ENCODE results near the gene TBC1D19.
A peak's percentile ranks its signal among the peaks of the same experiment; 100 is the strongest.
"Not testable (repeated sequence)": the region's sequence is repeated elsewhere in the genome, so short reads cannot be mapped to it uniquely, and the experiment has no call there.

The TBC1D19 gene

DNA sequence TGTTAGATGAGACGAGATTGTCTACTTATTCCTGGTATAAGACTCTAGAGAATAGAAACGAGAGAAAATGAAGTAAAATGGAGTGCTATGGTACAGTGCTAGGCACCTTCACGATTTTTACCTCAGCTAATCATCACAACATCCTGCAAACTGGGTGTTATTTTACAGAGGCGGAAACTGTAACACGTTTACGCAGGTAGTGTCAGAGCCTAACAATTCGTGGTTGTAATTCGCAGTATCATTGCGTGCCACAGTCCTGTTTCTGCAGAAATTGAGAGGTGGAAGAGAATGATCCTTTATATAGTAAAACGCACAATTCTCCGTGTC is 383 bp upstream of the TBC1D19 start:
- peaks cover 0 to 5% of the 10 kb centered on the region in 2 donors for H3K9me3 Mint-ChIP-seq

DNA sequence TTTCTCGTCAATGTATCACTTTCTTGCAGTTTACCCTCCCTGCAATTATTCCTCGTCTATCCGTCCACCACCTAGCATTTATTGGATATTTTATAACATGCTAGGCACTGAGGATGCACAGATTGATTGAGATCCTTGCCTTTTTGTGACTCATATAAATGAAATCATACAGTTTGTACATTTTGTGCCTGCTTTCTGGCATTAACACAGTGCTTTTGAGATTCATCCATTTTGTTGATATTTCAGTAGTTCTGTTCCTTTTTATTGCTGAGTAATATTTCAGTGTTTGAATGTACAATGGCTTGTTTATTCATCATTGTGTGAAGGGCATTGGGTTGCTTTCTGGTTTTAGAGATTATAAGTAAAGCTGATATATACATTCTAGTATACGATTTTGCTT is 841 bp downstream of the TBC1D19 start:
- DNase-seq (no peak), ATAC-seq (no peak)
- Mint-ChIP-seq H3K27me3 (no peaks in the 10 kb centered on the region), H3K27ac (peak overlapping the region; percentile 34 to 97), H3K4me1 (peaks cover 39% of the 10 kb centered on the region), H3K4me3 (peak overlapping the region; percentile 89 to 98), H3K9me3 (peaks cover 0 to 5% of the 10 kb centered on the region in 2 donors)

More for the DNA sequence above, 383 bp upstream of the TBC1D19 start:
- ATAC-seq (peak; percentile 93), DNase-seq (no peak)
- H3K4me1 Mint-ChIP-seq, result peaks cover 34% of the 10 kb centered on the region
- H3K27ac Mint-ChIP-seq, result peak overlapping the region; percentile 97 to 99
- no peaks in the 10 kb centered on the region for H3K27me3 Mint-ChIP-seq
- peak overlapping the region; percentile 89 to 98 for H3K4me3 Mint-ChIP-seq

GRCh38 chr4:26589705-26590104 is 5.8 kb downstream of the TBC1D19 start:
- H3K9me3 Mint-ChIP-seq, result no peaks in the 10 kb centered on the region
- no peak overlapping the region for H3K27ac Mint-ChIP-seq
- no peaks in the 10 kb centered on the region for H3K27me3 Mint-ChIP-seq
- H3K4me3 Mint-ChIP-seq, result no peak overlapping the region
- DNase-seq (no peak), ATAC-seq (no peak)
- H3K4me1 Mint-ChIP-seq, result peaks cover 21% of the 10 kb centered on the region

DNA sequence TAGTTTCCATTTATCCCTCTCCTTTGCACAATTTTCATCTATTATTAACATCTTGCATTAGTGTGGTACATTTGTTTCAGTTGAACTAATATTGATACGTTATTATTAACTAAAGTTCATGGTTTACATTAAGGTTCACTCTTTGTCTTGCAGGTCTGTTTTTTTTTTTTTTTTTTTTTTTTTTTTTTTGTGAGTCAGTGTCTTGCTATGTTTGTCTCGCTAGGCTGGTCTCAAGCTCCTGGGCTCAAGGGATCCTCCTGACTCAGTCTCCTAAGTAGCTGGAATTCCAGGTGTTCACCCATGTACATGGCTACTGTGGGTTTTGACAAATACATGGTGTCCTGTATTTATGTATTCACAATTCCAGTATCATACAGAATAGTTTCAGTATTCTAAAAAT is 6.8 kb downstream of the TBC1D19 start:
- ATAC-seq, result no peak
- H3K4me1 Mint-ChIP-seq, result peaks cover 20% of the 10 kb centered on the region
- H3K27ac Mint-ChIP-seq, result no peak overlapping the region
- H3K9me3 Mint-ChIP-seq, result no peaks in the 10 kb centered on the region
- no peaks in the 10 kb centered on the region for H3K27me3 Mint-ChIP-seq
- no peak overlapping the region for H3K4me3 Mint-ChIP-seq
- DNase-seq, result no peak

DNA sequence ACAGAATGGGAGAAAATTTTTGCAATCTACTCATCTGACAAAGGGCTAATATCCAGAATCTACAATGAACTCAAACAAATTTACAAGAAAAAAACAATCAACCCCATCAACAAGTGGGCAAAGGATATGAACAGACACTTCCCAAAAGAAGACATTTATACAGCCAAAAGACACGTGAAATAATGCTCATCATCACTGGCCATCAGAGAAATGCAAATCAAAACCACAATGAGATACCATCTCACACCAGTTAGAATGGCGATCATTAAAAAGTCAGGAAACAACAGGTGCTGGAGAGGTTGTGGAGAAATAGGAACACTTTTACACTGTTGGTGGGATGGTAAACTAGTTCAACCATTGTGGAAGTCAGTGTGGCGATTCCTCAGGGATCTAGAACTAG is 9.7 kb downstream of the TBC1D19 start:
- peak overlapping the region in 1 of 2 donors; percentile 12 for H3K27ac Mint-ChIP-seq

GRCh38 chr4:26594371-26594770 is 10.5 kb downstream of the TBC1D19 start:
- Mint-ChIP-seq H3K4me1 (peaks cover 15% of the 10 kb centered on the region), H3K9me3 (no peaks in the 10 kb centered on the region), H3K4me3 (no peak overlapping the region), H3K27ac (no peak overlapping the region), H3K27me3 (no peaks in the 10 kb centered on the region)
- DNase-seq, result no peak
- ATAC-seq, result no peak

More for the DNA sequence above, 9.7 kb downstream of the TBC1D19 start:
- DNase-seq, ATAC-seq, H3K27me3 Mint-ChIP-seq, H3K9me3 Mint-ChIP-seq, H3K4me3 Mint-ChIP-seq: not testable (repeated sequence)
- H3K4me1 Mint-ChIP-seq, result peaks cover 18% of the 10 kb centered on the region

GRCh38 chr4:26594778-26595177 is 10.9 kb downstream of the TBC1D19 start:
- Mint-ChIP-seq H3K4me3 (no peak overlapping the region), H3K4me1 (peaks cover 13% of the 10 kb centered on the region), H3K9me3 (no peaks in the 10 kb centered on the region), H3K27ac (no peak overlapping the region), H3K27me3 (no peaks in the 10 kb centered on the region)
- ATAC-seq (peak; percentile 83), DNase-seq (peak in 1 of 2 donors; percentile 21)

GRCh38 chr4:26596843-26597242 is 13.0 kb downstream of the TBC1D19 start:
- H3K27ac Mint-ChIP-seq, result no peak overlapping the region
- H3K27me3 Mint-ChIP-seq, result no peaks in the 10 kb centered on the region

DNA sequence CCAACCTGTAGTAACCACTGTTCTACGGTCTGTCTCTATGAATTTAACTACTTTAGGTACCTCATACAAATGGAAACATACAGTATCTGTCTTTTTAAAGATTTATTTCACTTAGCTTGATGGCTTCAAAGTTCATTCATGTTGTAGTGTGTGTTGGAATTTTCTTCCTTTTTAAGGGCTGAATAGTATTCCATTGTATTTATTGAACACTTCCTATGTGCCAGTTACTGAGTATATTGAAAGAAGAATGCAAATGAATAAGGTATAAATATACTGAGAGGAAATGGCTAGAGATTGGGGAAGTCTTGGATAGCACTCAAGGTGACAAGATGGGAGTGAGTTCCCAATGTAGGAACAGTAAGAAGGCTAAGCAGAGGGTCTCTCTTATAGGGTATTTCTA is 17.3 kb downstream of the TBC1D19 start:
- no peak for ATAC-seq
- no peak for DNase-seq

More at GRCh38 chr4:26596843-26597242, 13.0 kb downstream of the TBC1D19 start:
- DNase-seq (no peak), ATAC-seq (no peak)
- peaks cover 13% of the 10 kb centered on the region for H3K4me1 Mint-ChIP-seq
- peaks cover 0 to 5% of the 10 kb centered on the region in 2 donors for H3K9me3 Mint-ChIP-seq
- H3K4me3 Mint-ChIP-seq, result no peak overlapping the region

GRCh38 chr4:26607776-26608175 is 23.9 kb downstream of the TBC1D19 start:
- no peak for ATAC-seq
- peaks cover 12% of the 10 kb centered on the region for H3K4me1 Mint-ChIP-seq
- no peak for DNase-seq
- no peak overlapping the region for H3K27ac Mint-ChIP-seq
- H3K4me3 Mint-ChIP-seq, result no peak overlapping the region
- H3K27me3 Mint-ChIP-seq, result no peaks in the 10 kb centered on the region
- H3K9me3 Mint-ChIP-seq, result no peaks in the 10 kb centered on the region

More for the DNA sequence above, 17.3 kb downstream of the TBC1D19 start:
- Mint-ChIP-seq H3K4me1 (no peaks in the 10 kb centered on the region), H3K4me3 (no peak overlapping the region), H3K9me3 (peaks cover 0 to 5% of the 10 kb centered on the region in 2 donors), H3K27ac (no peak overlapping the region), H3K27me3 (no peaks in the 10 kb centered on the region)

GRCh38 chr4:26609391-26609790 is 25.5 kb downstream of the TBC1D19 start:
- no peak overlapping the region for H3K27ac Mint-ChIP-seq

DNA sequence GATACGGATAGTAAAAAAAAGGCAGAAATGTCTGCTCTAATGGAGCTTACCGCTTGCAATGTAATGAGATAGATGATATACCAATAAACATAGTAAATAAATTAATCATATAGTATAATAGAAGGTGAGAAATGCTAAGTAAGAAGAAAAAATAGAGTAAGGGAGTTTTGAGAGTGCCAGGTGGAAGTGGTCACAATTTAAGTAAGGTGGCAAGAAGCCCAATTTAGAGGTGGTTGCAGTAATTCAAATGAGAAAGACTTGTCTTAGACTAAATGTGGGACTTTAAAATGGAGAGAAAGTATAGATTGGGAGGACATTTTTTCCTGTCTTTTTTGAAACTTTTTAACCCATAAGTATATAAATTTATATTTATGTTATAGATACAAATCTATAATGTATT is 26.0 kb downstream of the TBC1D19 start:
- Mint-ChIP-seq H3K27ac (no peak overlapping the region), H3K4me3 (no peak overlapping the region), H3K27me3 (no peaks in the 10 kb centered on the region), H3K4me1 (peaks cover 18% of the 10 kb centered on the region), H3K9me3 (no peaks in the 10 kb centered on the region)
- ATAC-seq, result no peak
- no peak for DNase-seq

More at GRCh38 chr4:26609391-26609790, 25.5 kb downstream of the TBC1D19 start:
- Mint-ChIP-seq H3K9me3 (no peaks in the 10 kb centered on the region), H3K27me3 (no peaks in the 10 kb centered on the region), H3K4me3 (no peak overlapping the region), H3K4me1 (peaks cover 18% of the 10 kb centered on the region)
- DNase-seq, result no peak
- no peak for ATAC-seq

- Mint-ChIP-seq H3K27me3 (no peaks in the 10 kb centered on the region), H3K4me1 (peaks cover 18% of the 10 kb centered on the region), H3K27ac (no peak overlapping the region), H3K9me3 (no peaks in the 10 kb centered on the region), H3K4me3 (no peak overlapping the region)
- DNase-seq (no peak), ATAC-seq (no peak)
These were observed 27.5 kb downstream of the TBC1D19 start for GRCh38 chr4:26611372-26611771.

- Mint-ChIP-seq H3K27ac (peak overlapping the region in 1 of 2 donors; percentile 1), H3K4me3 (no peak overlapping the region), H3K27me3 (no peaks in the 10 kb centered on the region), H3K9me3 (no peaks in the 10 kb centered on the region), H3K4me1 (peaks cover 18% of the 10 kb centered on the region)
- no peak for ATAC-seq
- DNase-seq, result no peak
These were observed 28.0 kb downstream of the TBC1D19 start for GRCh38 chr4:26611885-26612284.

DNA sequence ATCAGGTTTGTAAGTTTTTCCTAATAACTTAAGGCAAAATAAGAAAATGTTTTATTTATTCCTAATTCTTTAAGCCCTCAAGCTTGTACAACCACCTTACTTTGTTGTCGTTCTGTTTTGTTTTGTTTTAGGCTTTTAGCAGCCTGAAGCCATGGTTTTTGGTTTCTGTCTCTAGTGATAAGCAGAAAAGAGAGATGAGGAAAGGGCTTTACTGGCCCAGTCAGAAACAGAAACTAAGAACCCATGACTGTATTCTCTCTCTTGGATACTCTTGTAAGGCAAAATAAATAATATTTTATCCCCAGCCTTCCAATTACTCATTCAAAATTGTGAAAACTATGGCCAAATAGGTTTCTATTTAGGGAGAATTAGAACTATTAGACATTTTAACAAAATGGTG is 29.4 kb downstream of the TBC1D19 start:
- DNase-seq (no peak), ATAC-seq (no peak)
- Mint-ChIP-seq H3K9me3 (peaks cover 4 to 5% of the 10 kb centered on the region in 2 donors), H3K27me3 (no peaks in the 10 kb centered on the region), H3K27ac (no peak overlapping the region), H3K4me3 (no peak overlapping the region), H3K4me1 (peaks cover 18% of the 10 kb centered on the region)

- DNase-seq, result no peak
- Mint-ChIP-seq H3K4me1 (peaks cover 18% of the 10 kb centered on the region), H3K27ac (no peak overlapping the region), H3K9me3 (peaks cover 5 to 9% of the 10 kb centered on the region in 2 donors), H3K4me3 (no peak overlapping the region), H3K27me3 (no peaks in the 10 kb centered on the region)
- no peak for ATAC-seq
These were observed 29.9 kb downstream of the TBC1D19 start for GRCh38 chr4:26613735-26614134.

DNA sequence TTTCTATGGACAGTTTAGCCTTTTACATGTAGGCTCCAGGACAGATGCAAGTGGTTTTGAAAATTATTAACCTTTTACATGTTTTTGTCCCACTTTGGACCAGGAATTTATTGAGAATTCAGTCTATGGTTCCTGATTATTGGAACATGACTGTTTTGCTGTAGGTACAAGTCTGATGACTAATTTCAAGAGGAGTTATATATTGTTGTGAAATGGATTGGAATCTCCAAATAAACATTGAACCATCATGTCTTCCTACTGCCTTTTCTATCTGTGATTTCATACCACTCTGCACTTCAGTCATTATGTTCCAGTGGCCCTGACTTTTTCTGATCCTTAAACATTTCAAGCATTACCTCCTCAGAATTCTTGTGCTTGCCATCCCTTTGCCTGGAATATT is 35.9 kb downstream of the TBC1D19 start:
- H3K9me3 Mint-ChIP-seq, result peaks cover 9% of the 10 kb centered on the region in 2 donors
- no peaks in the 10 kb centered on the region for H3K4me1 Mint-ChIP-seq
- H3K27me3 Mint-ChIP-seq, result no peaks in the 10 kb centered on the region
- H3K4me3 Mint-ChIP-seq, result no peak overlapping the region
- H3K27ac Mint-ChIP-seq, result no peak overlapping the region
- no peak for DNase-seq
- ATAC-seq, result no peak
